GM21423 (cell line): ENCODE results near the gene AHCYL2.
"Not testable (repeated sequence)": the region's sequence is repeated elsewhere in the genome, so short reads cannot be mapped to it uniquely, and the experiment has no call there.

Source experiments
- ATAC-seq: cut with Tn5 transposase; IDR thresholded peaks from one replicate; pipeline ENCODE4 v1.9.1; 2021; ENCODE audit warnings: mild to moderate bottlenecking, moderate library complexity; ENCODE audit not compliant: unreplicated experiment

AHCYL2 gene

DNA sequence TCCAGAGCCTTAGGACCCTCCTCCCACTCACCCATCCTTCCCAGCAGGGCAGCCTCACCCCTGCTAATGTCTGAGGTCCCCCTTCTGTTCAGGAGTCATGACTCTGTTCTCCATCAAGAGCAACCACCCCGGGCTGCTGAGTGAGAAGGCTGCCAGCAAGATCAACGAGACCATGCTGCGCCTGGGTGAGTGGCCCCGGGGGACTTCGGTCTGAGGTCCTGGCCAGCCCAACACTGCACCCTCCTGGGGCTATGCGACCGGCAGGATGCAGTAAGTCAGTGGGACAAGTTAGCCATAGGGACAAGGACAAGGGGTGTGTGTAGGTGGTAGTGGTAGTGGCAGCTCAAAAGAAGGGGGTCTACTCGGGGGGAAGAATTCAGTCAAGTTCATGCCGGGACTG lies 16.2 kb upstream of the AHCYL2 start:
- ATAC-seq: no peak

DNA sequence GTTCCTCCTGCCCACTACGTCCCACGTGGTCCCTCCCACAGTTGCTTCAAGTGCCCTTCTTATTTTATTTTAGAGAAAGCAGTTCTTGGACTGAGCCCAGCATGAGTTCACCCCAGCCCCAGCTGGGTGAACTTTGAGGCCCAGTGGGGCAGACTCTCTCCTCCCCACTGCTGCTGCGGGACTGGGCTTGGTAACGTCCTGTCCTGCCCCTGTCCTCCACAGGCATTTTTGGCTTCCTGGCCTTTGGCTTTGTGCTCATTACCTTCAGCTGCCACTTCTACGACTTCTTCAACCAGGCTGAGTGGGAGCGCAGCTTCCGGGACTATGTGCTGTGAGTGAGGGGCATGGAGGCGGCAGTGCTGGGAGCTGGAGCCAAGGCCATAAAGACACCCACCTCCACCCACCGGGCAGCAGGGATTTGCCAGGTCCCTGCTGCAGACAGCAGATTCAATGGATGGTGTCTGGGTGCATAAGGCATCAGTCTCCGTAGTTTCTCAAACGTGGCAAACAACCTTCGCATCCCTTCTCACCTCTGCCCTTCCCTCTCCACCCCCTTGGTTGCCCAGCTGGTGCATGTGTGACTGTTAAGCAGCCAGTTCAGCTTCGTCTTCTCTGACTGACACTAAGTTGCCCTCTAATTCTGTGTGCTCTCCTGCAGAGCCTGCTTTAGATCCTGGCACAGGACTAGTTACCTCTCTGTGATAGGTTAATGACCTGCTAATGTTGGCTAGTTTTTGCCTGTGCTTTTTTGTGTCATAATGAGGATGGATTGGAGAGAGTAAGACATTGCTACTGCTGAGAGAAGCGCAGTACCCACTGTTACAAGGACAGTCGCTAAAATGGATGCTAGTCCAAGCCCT lies 15.5 kb upstream of the AHCYL2 start:
- ATAC-seq: no peak

DNA sequence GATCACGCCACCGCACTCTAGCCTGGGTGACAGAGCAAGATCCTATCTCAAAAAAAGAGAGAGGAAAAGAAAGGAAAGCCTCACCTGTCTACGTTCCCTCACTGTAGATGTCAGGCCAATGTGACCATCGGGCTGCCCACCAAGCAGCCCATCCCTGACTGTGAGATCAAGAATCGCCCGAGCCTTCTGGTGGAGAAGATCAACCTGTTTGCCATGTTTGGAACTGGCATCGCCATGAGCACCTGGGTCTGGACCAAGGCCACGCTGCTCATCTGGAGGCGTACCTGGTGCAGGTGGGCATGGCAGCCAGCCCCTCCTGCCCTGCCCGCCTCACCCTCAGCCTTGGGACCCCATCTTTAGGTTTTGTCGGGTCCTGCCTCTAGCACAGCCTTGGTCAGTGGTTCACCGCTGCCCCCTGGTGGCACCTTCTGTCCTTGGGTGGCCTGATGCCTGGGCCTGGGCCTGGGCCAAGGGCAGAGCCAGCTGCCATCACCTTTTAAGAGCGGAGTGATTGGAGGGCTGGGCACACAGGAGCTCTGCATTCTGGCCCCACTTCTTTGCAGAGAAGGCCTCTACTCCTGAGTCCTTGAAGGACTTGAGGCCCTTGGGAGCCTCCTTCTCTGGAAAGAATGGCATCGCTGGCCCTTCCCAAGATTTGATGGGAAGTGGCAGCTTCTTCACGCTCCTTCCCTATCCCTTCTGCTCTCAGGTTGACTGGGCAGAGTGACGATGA lies 14.4 kb upstream of the AHCYL2 start:
- ATAC-seq: no peak

DNA sequence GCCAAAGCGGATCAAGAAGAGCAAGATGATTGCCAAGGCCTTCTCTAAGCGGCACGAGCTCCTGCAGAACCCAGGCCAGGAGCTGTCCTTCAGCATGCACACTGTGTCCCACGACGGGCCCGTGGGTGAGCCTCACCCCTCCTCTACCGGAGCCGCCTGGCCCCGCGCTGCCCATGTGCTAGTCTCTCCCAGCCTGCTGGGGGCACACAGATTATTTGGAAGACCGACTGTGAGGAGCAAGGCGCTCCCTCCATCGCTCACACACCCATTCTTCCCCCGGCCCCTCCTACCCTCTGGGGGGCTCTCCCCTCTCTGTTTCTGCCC lies 13.9 kb upstream of the AHCYL2 start:
- no peak for ATAC-seq

DNA sequence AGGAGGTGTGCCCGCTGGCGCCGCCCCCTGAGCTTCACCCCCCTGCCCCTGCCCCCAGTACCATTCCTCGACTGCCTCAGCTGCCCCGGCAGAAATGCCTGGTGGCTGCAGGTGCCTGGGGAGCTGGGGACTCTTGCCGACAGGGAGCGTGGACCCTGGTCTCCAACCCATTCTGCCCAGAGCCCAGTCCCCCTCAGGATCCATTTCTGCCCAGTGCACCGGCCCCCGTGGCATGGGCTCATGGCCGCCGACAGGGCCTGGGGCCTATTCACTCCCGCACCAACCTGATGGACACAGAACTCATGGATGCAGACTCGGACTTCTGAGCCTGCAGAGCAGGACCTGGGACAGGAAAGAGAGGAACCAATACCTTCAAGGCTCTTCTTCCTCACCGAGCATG lies 12.7 kb upstream of the AHCYL2 start:
- ATAC-seq: no peak

DNA sequence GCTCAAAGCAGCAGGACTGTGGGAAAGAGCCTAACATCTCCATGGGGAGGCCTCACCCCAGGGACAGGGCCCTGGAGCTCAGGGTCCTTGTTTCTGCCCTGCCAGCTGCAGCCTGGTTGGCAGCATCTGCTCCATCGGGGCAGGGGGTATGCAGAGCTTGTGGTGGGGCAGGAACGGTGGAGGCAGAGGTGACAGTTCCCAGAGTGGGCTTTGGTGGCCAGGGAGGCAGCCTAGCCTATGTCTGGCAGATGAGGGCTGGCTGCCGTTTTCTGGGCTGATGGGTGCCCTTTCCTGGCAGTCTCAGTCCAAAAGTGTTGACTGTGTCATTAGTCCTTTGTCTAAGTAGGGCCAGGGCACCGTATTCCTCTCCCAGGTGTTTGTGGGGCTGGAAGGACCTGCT lies 12.2 kb upstream of the AHCYL2 start:
- ATAC-seq: no peak

DNA sequence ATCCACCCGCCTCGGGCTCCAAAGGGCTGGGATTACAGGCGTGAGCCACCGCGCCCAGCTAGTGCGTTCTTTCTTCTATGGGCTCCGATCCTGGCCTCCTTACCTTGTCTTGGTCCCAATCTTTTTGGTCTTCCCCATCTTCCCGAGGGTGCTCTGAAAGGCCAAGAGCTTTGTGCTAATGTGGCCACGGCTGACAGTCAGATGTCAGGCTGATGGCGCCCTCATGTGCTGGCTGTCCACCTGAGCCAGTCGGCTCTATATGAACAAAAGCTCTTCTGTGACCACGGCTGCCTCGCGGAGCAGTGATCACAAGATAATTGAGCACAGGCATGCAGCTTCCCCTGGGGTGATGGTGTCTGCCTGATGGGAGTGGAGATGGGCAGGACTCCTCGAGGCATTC lies 11.0 kb upstream of the AHCYL2 start:
- no peak for ATAC-seq

DNA sequence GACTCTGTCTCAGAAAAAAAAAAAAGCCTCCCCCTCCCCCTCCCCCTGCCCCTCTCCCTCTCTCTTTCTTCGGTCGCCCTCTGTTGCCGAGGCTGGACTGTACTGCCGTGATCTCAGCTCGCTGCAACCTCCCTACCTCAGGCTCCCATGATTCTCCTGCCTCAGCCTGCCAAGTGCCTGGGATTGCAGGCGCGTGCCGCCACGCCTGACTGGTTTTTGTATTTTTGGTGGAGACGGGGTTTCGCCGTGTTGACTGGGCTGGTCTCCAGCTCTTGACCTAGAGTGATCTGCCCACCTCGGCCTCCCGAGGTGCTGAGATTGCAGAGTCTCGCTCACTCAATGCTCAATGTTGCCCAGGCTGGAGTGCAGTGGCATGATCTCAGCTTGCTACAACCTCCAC lies 9.1 kb upstream of the AHCYL2 start:
- ATAC-seq: not testable (repeated sequence)

DNA sequence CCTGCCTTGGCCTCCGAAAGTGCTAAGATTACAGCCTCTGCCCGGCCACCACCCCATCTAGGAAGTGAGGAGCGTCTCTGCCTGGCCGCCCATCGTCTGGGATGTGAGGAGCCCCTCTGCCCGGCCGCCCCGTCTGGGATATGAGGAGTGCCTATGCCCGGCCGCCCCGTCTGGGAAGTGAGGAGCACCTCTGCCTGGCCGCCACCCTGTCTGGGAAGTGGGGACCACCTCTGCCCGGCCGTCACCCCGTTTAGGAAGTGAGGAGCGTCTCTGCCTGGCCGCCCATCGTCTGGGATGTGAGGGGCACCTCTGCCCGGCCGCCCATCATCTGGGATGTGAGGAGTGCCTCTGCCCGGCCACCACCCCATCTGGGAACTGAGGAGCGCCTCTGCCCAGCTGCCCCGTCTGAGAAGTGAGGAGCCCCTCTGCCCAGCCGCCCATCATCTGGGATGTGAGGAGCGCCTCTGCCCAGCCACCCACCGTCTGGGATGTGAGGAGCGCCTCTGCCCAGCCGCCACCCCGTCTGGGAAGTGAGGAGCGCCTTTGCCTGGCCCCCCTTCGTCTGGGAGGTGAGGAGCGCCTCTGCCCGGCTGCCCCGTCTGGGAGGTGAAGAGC lies 8.6 kb upstream of the AHCYL2 start:
- ATAC-seq: not testable (repeated sequence)

DNA sequence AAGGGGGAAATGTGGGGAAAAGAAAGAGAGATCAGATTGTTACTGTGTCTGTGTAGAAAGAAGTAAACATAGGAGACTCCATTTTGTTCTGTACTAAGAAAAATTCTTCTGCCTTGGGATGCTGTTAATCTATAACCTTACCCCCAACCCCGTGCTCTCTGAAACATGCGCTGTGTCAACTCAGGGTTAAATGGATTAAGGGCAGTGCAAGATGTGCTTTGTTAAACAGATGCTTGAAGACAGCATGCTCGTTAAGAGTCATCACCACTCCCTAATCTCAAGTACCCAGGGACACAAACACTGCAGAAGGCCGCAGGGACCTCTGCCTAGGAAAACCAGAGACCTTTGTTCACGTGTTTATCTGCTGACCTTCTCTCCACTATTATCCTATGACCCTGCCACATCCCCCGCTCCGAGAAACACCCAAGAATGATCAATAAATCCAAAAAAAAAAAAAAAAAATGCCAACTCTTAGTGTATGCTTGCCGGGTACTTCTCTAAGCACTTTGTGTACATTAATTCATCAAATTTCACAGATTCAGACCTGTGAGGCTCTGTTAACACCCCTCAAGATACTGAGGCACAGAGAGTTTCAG lies 7.9 kb upstream of the AHCYL2 start:
- not testable (repeated sequence) for ATAC-seq

DNA sequence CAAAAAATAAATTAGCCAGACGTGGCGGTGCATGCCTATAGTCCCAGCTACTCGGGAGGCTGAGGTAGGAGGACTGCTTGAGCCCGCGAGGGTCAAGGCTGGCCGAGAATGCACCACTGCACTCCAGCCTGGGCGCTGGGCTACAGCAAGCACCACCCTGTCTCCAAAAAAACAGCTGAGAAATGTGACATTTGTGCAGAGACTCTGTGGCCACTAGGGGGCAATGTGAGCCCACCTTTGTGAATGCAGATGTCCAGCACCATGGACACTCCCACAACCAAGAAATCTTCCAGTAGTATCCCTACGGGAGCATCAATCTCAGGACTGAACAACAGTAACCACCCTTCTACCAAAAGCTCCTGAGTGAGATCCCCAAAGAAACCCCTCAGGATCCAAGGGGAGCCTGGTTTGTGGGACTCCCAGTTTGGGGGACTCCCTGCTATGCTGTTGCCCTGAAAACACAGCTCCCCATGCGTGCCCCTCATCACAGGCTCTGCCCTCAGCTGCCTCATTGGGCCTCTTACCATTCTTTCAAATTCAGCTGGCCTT lies 6.2 kb upstream of the AHCYL2 start:
- ATAC-seq: peak; percentile 64

DNA sequence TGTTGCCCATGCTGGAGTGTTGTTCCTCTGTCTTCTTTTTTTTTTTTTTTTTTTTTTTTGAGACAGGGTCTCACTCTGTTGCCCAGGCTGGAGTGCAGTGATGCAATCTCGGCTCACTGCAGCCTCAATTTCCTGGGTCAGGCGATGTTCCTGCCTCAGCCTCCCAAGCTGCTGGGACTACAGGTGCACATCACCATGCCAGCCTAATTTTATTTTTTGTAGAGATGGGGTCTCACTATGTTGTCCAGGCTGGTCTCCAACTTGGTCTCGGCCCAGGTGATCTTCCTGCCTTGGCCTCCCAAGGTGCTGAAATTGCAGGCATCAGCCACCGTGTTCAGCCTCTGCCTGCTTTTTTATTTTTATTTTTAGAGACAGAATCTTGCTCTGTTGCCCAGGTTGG lies 5.7 kb upstream of the AHCYL2 start:
- not testable (repeated sequence) for ATAC-seq

DNA sequence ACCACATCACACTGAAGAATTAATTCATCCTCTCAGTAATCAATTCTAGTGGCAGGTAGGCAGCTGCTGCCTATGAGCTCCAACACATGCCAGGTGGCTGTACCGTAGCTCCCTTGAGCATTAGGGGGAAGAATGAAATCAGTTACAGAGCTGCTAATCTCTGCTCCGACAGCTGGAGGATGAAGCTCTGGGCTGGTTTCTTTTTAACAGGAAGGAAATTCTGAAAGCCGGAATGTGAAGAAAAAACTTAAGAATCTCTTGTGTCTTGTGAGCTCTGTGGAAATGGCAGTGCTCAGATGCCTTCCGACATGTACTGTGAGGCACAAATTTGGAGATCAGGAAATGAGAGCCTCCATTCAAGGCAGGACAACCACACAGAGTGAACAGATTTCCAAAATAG lies 2.8 kb upstream of the AHCYL2 start:
- ATAC-seq: no peak

DNA sequence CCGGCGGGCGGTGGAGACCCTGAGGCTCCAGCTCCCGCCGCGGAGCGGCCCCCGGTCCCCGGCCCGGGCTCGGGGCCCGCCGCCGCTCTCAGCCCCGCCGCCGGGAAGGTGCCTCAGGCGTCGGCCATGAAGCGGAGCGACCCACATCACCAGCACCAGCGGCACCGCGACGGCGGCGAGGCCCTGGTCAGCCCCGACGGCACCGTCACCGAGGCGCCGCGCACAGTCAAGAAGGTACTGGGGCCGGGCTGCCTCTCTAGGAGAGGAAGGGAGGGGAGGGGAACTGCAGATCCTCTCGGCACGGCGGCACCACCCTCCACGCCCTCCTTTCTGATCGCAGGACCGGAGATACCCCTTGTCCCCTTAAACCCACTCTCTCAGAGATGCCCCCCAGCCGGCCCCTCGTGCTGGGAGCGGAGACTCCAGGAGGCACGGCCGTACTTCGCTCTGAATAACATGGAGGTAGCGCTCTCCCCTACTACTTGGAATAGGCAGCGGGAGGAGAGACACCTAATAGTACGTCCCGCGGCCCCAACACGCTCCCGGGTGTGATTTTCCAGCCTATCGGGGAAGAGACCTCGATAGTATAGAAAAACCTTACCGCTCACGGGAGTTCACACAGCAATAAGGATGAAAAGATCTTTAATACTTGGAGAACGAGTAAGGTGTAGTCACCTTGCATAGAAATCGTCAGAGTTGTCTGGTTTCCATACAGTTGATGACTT lies 538 bp downstream of the AHCYL2 start:
- ATAC-seq: peak; percentile 28

DNA sequence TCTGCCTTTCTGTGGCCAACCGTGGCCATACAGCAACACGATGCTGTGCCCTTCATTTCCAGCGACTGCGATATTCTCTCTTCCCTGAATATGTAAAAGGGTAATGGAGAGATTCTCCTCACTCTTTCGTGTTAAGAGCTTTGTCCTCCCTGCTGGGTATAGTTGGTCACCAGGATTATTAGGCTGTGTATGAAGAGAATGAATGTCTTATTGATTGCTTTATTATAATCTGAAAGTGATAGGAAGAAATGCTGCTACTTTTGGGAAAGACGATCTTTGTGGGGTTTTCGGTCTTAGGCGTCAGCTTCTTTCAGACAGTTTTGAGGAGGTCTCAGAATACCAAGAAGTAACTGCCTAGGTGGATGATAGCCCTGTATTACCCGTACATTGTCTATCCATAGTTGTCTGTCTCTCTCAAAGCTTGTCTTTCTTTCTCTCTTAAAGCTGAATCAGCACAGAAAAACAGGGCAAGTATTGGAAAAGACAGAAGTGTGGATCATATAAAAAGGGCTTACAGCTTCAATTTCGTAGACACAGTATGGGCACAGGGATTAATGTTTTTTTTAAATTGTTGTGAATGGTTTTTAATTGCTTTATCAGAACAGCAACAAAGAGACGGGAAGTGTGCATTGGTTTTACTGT lies 1.2 kb downstream of the AHCYL2 start:
- ATAC-seq: no peak

DNA sequence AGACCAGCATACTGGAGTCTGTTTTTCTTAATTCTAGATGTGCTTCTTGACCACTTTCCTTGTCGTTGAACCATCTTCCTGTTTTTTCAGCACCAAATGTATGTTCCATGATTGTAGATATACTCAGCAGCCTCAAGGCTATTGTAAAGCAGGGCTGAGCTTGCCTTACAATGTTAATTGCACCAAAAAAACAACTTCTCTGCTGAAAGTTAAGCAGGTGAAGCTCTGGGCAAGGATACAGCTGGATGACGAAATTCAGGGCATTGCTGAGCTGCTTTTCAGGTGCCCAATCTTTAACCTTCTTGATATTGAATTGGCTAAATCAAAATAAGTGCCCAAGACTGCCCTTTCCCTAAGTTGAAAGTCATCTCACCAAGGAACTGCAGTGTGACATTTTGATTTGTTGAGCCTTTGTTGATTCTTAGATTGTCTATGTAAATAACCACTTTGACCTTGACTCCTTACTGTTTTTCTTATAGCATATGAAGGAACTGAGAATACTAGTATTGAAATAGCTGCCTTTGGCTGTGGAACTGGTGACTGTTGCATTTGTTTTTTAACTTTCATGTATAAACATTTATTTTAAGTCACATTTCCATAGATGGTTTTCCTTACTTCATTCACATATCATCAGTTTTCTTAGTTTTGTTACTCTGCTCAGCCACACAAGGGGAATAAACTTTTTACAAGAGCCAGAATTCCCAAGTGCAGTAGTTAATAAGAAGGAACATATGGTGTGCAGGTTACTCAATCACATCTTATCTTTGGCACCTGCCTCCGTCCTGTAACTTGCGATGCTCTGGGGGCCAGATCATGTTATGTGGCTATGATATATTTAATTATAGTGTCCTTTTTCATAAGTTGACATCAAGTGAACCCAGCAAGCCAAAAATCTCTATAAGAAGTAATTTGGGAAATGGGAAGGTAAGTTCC lies 3.1 kb downstream of the AHCYL2 start:
- no peak for ATAC-seq

DNA sequence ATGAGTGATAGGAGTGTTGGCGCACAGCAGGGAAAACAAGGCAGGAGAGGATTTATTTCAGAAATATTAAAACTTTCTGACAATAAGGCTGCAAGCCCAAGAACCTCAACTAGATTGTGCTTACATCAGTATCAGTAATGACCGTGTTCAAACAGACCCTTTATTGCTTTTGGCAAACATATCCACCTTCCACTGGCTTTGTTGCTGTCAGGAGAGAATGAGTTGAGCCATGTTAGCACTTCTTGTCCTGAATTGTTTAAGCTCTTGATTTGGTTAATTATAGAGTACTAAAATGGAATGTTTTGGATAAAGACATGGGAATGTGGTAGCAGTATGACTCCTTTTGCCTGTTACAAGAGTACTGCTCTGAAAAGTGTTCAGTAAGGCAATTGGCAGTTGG lies 3.8 kb downstream of the AHCYL2 start:
- no peak for ATAC-seq

DNA sequence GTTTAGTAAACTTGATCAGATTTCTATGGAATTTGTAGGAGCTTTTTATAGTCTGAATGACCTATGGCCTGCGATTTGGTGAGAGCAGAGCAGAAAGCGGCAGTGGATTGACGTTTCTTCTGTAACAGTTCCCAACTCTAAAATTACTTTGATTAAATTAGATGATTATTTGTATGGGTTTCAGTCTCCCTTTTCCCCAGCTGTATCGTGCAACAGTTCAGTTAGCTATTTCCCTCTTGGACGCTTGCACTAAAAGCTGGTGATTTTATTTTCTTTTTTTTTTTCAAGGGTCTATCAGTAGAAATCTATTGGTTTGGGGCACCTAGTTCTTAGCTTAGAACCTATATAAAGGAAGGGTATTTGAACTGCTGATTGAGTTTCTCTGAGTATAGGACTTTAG lies 6.8 kb downstream of the AHCYL2 start:
- no peak for ATAC-seq

DNA sequence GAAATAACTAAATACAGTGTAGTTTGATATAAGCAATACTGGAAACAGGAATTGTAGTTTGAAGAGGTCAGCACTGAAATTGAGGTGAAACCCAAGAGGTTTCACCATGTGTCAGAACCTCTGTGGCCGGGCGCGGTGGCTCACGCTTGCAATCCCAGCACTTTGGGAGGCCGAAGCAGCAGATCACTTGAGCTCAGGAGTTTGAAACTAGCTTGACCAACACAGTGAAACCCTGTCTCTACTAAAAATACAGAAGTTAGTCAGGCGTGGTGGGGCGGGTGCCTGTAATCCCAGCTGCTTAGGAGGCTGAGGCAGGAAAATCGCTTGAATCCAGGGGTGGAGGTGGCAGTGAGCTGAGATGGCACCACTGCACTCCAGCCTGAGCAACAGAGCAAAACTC lies 13.7 kb downstream of the AHCYL2 start:
- ATAC-seq: no peak
